Testis (tissue), 2 donors: Measurements from ENCODE around the gene INHBA.

Experiments used
- POLR2A ChIP-seq: fragments of 450-650 bp; IDR thresholded peaks from one replicate; pipeline ENCODE4 v1.6.1; 2017; ENCODE audit warnings: antibody characterized with exemption, mild to moderate bottlenecking, moderate library complexity
- TF ChIP-seq, protein P1 (sequence below), 3 experiments: fragments of 450-650 bp in 2 of 3; fragments of 200-600 bp in 1 of 3; sonication (generic) in 1 of 3; IDR thresholded peaks; one replicate each; pipeline ENCODE4 v1.5.1; 2016 to 2019; ENCODE audit warnings: antibody characterized with exemption in 3 of 3, mild to moderate bottlenecking in 2 of 3, moderate library complexity in 1 of 3

- TF ChIP-seq, protein P1, sequence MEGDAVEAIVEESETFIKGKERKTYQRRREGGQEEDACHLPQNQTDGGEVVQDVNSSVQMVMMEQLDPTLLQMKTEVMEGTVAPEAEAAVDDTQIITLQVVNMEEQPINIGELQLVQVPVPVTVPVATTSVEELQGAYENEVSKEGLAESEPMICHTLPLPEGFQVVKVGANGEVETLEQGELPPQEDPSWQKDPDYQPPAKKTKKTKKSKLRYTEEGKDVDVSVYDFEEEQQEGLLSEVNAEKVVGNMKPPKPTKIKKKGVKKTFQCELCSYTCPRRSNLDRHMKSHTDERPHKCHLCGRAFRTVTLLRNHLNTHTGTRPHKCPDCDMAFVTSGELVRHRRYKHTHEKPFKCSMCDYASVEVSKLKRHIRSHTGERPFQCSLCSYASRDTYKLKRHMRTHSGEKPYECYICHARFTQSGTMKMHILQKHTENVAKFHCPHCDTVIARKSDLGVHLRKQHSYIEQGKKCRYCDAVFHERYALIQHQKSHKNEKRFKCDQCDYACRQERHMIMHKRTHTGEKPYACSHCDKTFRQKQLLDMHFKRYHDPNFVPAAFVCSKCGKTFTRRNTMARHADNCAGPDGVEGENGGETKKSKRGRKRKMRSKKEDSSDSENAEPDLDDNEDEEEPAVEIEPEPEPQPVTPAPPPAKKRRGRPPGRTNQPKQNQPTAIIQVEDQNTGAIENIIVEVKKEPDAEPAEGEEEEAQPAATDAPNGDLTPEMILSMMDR (IDR thresholded peaks at IDR 0.05) = no peak
- no peak for TF ChIP-seq POLR2A
These were observed 3.4 kb downstream of the INHBA start for GRCh38 chr7:41699516-41699915.
